Thyroid gland (tissue), 4 donors: ENCODE results near the gene FIBIN. TPM values are rescaled to one million over a fixed set of nuclear protein-coding genes. Genes with fewer than 3 reads are reported as not detected.

ENCODE experiments used
- DNase-seq, 2 donors: peaks; one replicate each; pipeline ENCODE4 v3.0.0-alpha.2; 2019
- H3K27ac ChIP-seq, 3 donors: fragments of 200-600 bp; sonication (generic); 1 replicate in 2 of 3; 2 replicates in 1 of 3; pipeline ENCODE4 v1.5.1; 2016 to 2019; ENCODE audit warnings: mild to moderate bottlenecking in 1 of 3, moderate library complexity in 1 of 3
- H3K27me3 ChIP-seq: fragments of 200-600 bp; sonication (generic); one replicate; pipeline ENCODE4 v1.5.1; 2019
- H3K36me3 ChIP-seq, 2 donors: fragments of 200-600 bp; sonication (generic); one replicate each; pipeline ENCODE4 v1.5.1; 2016 to 2019
- H3K4me1 ChIP-seq, 2 donors: fragments of 200-600 bp; sonication (generic); one replicate each; pipeline ENCODE4 v1.5.1; 2017 to 2019
- H3K4me3 ChIP-seq, 3 donors: fragments of 200-600 bp; sonication (generic); replicated peaks in 1 of 3; 1 replicate in 2 of 3; 2 replicates in 1 of 3; pipeline ENCODE4 v1.5.1; 2016; ENCODE audit warnings: mild to moderate bottlenecking in 1 of 3
- H3K9me3 ChIP-seq: fragments of 200-600 bp; sonication (generic); one replicate; pipeline ENCODE4 v1.5.1; 2017
- POLR2A ChIP-seq, 2 donors: fragments of 450-650 bp; IDR thresholded peaks; one replicate each; pipeline ENCODE4 v1.6.1; 2017; ENCODE audit warnings: antibody characterized with exemption in 2 of 2, mild to moderate bottlenecking in 2 of 2, moderate library complexity in 1 of 2
- WGBS, 2 donors: methylation state at CpG; one replicate each; pipeline ENCODE4 v1.1.5; 2017; 5-methylcytosine and 5-hydroxymethylcytosine counted together
- intact Hi-C: fragments of 100-400 bp; cut with DNase I; formaldehyde crosslinking; loops from one replicate; pipeline ENCODE4 v1.15.1; 2023
- total RNA-seq, 4 donors: library from RNA; depleted of rRNA; stranded (reverse); fragments of >200 nt; gene quantifications; one replicate each; pipeline ENCODE4 v1.2.3, GENCODE V29; 2016
- TF ChIP-seq, protein P1 (sequence below), 6 experiments: fragments of 200-600 bp in 3 of 6; fragments of 450-650 bp in 3 of 6; sonication (generic) in 3 of 6; IDR thresholded peaks; one replicate each; pipeline ENCODE4 v1.5.1; 2016 to 2019; ENCODE audit warnings: antibody characterized with exemption in 6 of 6, mild to moderate bottlenecking in 2 of 6, inconsistent platforms in 1 of 6, moderate library complexity in 1 of 6

The FIBIN gene
- total RNA-seq, 4 donors from 2014 or later: 15.3 to 24.7 (median 19.8) TPM

- no peak for DNase-seq
- intact Hi-C loops: no loop called here
- Histone ChIP-seq H3K9me3 (no peaks in the 10 kb centered on the region), H3K27ac (no peak overlapping the region), H3K4me3 (no peak overlapping the region), H3K36me3 (no peaks in the 10 kb centered on the region), H3K4me1 (peaks cover 0 to 12% of the 10 kb centered on the region in 2 donors), H3K27me3 (no peaks in the 10 kb centered on the region)
- 82 to 84% methylated on average over 7 of the region's 7 CpGs for WGBS, 2 donors
- TF ChIP-seq, protein P1, sequence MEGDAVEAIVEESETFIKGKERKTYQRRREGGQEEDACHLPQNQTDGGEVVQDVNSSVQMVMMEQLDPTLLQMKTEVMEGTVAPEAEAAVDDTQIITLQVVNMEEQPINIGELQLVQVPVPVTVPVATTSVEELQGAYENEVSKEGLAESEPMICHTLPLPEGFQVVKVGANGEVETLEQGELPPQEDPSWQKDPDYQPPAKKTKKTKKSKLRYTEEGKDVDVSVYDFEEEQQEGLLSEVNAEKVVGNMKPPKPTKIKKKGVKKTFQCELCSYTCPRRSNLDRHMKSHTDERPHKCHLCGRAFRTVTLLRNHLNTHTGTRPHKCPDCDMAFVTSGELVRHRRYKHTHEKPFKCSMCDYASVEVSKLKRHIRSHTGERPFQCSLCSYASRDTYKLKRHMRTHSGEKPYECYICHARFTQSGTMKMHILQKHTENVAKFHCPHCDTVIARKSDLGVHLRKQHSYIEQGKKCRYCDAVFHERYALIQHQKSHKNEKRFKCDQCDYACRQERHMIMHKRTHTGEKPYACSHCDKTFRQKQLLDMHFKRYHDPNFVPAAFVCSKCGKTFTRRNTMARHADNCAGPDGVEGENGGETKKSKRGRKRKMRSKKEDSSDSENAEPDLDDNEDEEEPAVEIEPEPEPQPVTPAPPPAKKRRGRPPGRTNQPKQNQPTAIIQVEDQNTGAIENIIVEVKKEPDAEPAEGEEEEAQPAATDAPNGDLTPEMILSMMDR (IDR thresholded peaks at IDR 0.05): no peak
- TF ChIP-seq POLR2A (IDR thresholded peaks at IDR 0.05): no peak
Observed at GRCh38 chr11:26953770-26954392, 40.0 kb upstream of the FIBIN start.

GRCh38 chr11:26958005-26958701, 35.8 kb upstream of the FIBIN start:
- intact Hi-C loops: no loop called here
- Histone ChIP-seq H3K4me1 (no peaks in the 10 kb centered on the region), H3K9me3 (no peaks in the 10 kb centered on the region), H3K27me3 (no peaks in the 10 kb centered on the region), H3K27ac (no peak overlapping the region), H3K4me3 (no peak overlapping the region), H3K36me3 (no peaks in the 10 kb centered on the region)
- DNase-seq: no peak
- 84 to 91% methylated on average over 2 of the region's 2 CpGs for WGBS, 2 donors
- no peak for TF ChIP-seq POLR2A (IDR thresholded peaks at IDR 0.05)
- TF ChIP-seq, protein P1 (IDR thresholded peaks at IDR 0.05): no peak

GRCh38 chr11:26958702-26959049, 35.2 kb upstream of the FIBIN start:
- no peaks in the 10 kb centered on the region for H3K4me1 ChIP-seq
- H3K36me3 ChIP-seq: no peaks in the 10 kb centered on the region
- DNase-seq: no peak
- 86 to 87% methylated on average over 1 of the region's 1 CpG for WGBS, 2 donors
- H3K9me3 ChIP-seq: no peaks in the 10 kb centered on the region
- intact Hi-C loops: no loop called here
- TF ChIP-seq POLR2A (IDR thresholded peaks at IDR 0.05): no peak
- TF ChIP-seq, protein P1 (IDR thresholded peaks at IDR 0.05): no peak
- H3K4me3 ChIP-seq: no peak overlapping the region
- H3K27me3 ChIP-seq: no peaks in the 10 kb centered on the region
- H3K27ac ChIP-seq: no peak overlapping the region

GRCh38 chr11:26960281-26960680, 33.6 kb upstream of the FIBIN start:
- Histone ChIP-seq H3K27ac (no peak overlapping the region), H3K27me3 (no peaks in the 10 kb centered on the region), H3K9me3 (no peaks in the 10 kb centered on the region), H3K4me1 (no peaks in the 10 kb centered on the region), H3K4me3 (no peak overlapping the region), H3K36me3 (no peaks in the 10 kb centered on the region)
- TF ChIP-seq, protein P1 (IDR thresholded peaks at IDR 0.05): no peak
- TF ChIP-seq POLR2A (IDR thresholded peaks at IDR 0.05): no peak
- WGBS, 2 donors: 79 to 86% methylated on average over 2 of the region's 2 CpGs
- intact Hi-C loops: no loop called here
- DNase-seq: no peak

DNA sequence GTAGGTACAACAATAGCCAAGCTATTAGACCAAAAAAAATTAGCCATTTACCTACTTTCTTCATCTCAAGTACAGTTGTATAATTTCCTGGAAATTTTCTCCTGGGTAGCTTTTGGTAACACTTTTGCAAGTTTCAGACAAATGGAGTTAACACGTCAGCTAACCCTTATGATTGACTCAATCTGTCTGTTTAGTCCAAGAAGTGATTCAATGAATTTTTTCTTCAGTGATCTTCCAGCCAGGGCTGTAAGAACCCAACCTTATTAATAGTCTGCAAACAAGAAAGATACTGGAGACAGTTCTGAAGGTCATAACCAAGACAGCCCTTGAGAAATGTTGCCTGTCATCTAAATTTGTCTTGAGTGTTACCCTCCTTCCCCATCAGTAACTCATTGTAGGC, 30.1 kb upstream of the FIBIN start:
- WGBS, 2 donors: 90 to 93% methylated on average over 1 of the region's 1 CpG
- Histone ChIP-seq H3K27ac (no peak overlapping the region), H3K9me3 (no peaks in the 10 kb centered on the region), H3K27me3 (no peaks in the 10 kb centered on the region), H3K4me3 (no peak overlapping the region), H3K4me1 (no peaks in the 10 kb centered on the region), H3K36me3 (no peaks in the 10 kb centered on the region)
- DNase-seq: no peak
- intact Hi-C loops: no loop called here
- TF ChIP-seq, protein P1 (IDR thresholded peaks at IDR 0.05): no peak
- TF ChIP-seq POLR2A (IDR thresholded peaks at IDR 0.05): no peak
